ENCODE data around the gene HNRNPC.
"Not testable (repeated sequence)": the region's sequence is repeated elsewhere in the genome, so short reads cannot be mapped to it uniquely, and the experiment has no call there.

Gene HNRNPC

GRCh38 chr14:21244544-21244943, 24.7 kb downstream of the HNRNPC start:
- no peak for DNase-seq (ENCODE audit: low read depth)

- no peak for DNase-seq (ENCODE audit: low read depth)
Observed at GRCh38 chr14:21241218-21241819, 27.9 kb downstream of the HNRNPC start.

GRCh38 chr14:21240417-21240816, 28.8 kb downstream of the HNRNPC start:
- no peak for DNase-seq (ENCODE audit: low read depth)

GRCh38 chr14:21238823-21239518, 30.3 kb downstream of the HNRNPC start:
- DNase-seq (ENCODE audit: low read depth) = no peak

GRCh38 chr14:21236948-21237797, 32.1 kb downstream of the HNRNPC start:
- DNase-seq (ENCODE audit: low read depth) = no peak

GRCh38 chr14:21234112-21234511, 35.1 kb downstream of the HNRNPC start:
- DNase-seq (ENCODE audit: low read depth) = no peak

GRCh38 chr14:21233457-21234076, 35.7 kb downstream of the HNRNPC start:
- no peak for DNase-seq (ENCODE audit: low read depth)

GRCh38 chr14:21231020-21231652, 38.1 kb downstream of the HNRNPC start:
- DNase-seq (ENCODE audit: low read depth) = no peak

- no peak for DNase-seq (ENCODE audit: low read depth)
Observed at GRCh38 chr14:21229821-21230220, 39.4 kb downstream of the HNRNPC start.

- DNase-seq (ENCODE audit: low read depth) = no peak
Observed at GRCh38 chr14:21227981-21228380, 41.3 kb downstream of the HNRNPC start.

GRCh38 chr14:21227150-21227549, 42.1 kb downstream of the HNRNPC start:
- DNase-seq (ENCODE audit: low read depth) = no peak

GRCh38 chr14:21226467-21226866, 42.8 kb downstream of the HNRNPC start:
- no peak for DNase-seq (ENCODE audit: low read depth)

GRCh38 chr14:21225164-21225563, 44.1 kb downstream of the HNRNPC start:
- not testable (repeated sequence) for DNase-seq (ENCODE audit: low read depth)

- no peak for DNase-seq (ENCODE audit: low read depth)
Observed at GRCh38 chr14:21220874-21221477, 48.3 kb downstream of the HNRNPC start.

- no peak for DNase-seq (ENCODE audit: low read depth)
Observed at GRCh38 chr14:21219561-21220111, 49.6 kb downstream of the HNRNPC start.

- DNase-seq (ENCODE audit: low read depth) = no peak
Observed at GRCh38 chr14:21219120-21219519, 50.1 kb downstream of the HNRNPC start.

GRCh38 chr14:21215879-21216251, 53.4 kb downstream of the HNRNPC start:
- no peak for DNase-seq (ENCODE audit: low read depth)

GRCh38 chr14:21215130-21215878, 53.9 kb downstream of the HNRNPC start:
- DNase-seq (ENCODE audit: low read depth) = no peak

- DNase-seq (ENCODE audit: low read depth) = no peak
Observed at GRCh38 chr14:21213652-21214051, 55.6 kb downstream of the HNRNPC start.

GRCh38 chr14:21212824-21213223, 56.4 kb downstream of the HNRNPC start:
- DNase-seq (ENCODE audit: low read depth) = not testable (repeated sequence)

- DNase-seq (ENCODE audit: low read depth) = no peak
Observed at GRCh38 chr14:21211509-21211908, 57.7 kb downstream of the HNRNPC start.

Measured in stimulated activated CD8-positive, alpha-beta memory T cell treated with anti-CD3 and anti-CD28 coated beads, Interleukin-12 subunit alpha, Interleukin-12 subunit beta, amount 100 ng/mL, for 1 hour (primary cell).